Calu3 (cell line): ENCODE results near the gene CRACR2A. TPM values are rescaled to one million over a fixed set of nuclear protein-coding genes. Genes with fewer than 3 reads are reported as not detected.

ENCODE experiments used
- BruUV-seq: library from RNA; stranded (reverse); fragments of 400-500 nt; replicated peaks from 2 replicates; lab custom pipeline; 2021; lab: Mats Ljungman, UMichigan
- CTCF ChIA-PET: fragments of 300-600 bp; sonication (Branson Sonifier 250); formaldehyde crosslinking; loops from one replicate; lab custom pipeline; 2022; ENCODE audit warnings: antibody characterized with exemption; lab: Charles Lee
- DNase-seq: peaks from one replicate; pipeline ENCODE4 v3.0.0; 2022
- H3K27ac Mint-ChIP-seq: one replicate; pipeline ENCODE4 v1.8.0; 2022; ENCODE audit warnings: mixed read lengths; ENCODE audit not compliant: unreplicated experiment
- H3K27me3 Mint-ChIP-seq: one replicate; pipeline ENCODE4 v1.8.0; 2022; ENCODE audit warnings: mixed read lengths; ENCODE audit not compliant: unreplicated experiment
- H3K36me3 Mint-ChIP-seq: one replicate; pipeline ENCODE4 v1.8.0; 2022; ENCODE audit warnings: mild to moderate bottlenecking, moderate library complexity, mixed read lengths; ENCODE audit not compliant: insufficient read depth, unreplicated experiment
- H3K4me1 Mint-ChIP-seq: one replicate; pipeline ENCODE4 v1.8.0; 2022; ENCODE audit warnings: mild to moderate bottlenecking, low read depth, mixed read lengths; ENCODE audit not compliant: unreplicated experiment
- H3K4me3 Mint-ChIP-seq: one replicate; pipeline ENCODE4 v1.8.0; 2022; ENCODE audit warnings: mild to moderate bottlenecking, low read depth, moderate library complexity, mixed read lengths; ENCODE audit not compliant: unreplicated experiment
- H3K9me3 Mint-ChIP-seq: one replicate; pipeline ENCODE4 v1.8.0; 2022; ENCODE audit warnings: low read depth, mixed read lengths; ENCODE audit not compliant: unreplicated experiment
- CTCF ChIP-seq: fragments of 200-600 bp; IDR thresholded peaks from one replicate; pipeline ENCODE4 v1.8.0; 2022; ENCODE audit warnings: antibody characterized with exemption; ENCODE audit not compliant: unreplicated experiment
- intact Hi-C: fragments of 100-400 bp; cut with micrococcal nuclease; formaldehyde crosslinking; loops from one replicate; pipeline ENCODE4 v1.10.0; 2022; ENCODE audit not compliant: unreplicated experiment
- total RNA-seq: library from RNA; stranded (reverse); gene quantifications from 2 replicates; pipeline ENCODE4 v1.2.3, GENCODE V29; 2022

The CRACR2A gene
- total RNA-seq, 1 experiment from 2014 or later = 9.5 TPM

- TF ChIP-seq CTCF = no peak
- no peaks in the 10 kb centered on the region for H3K36me3 Mint-ChIP-seq
These were observed 152.0 kb downstream of the CRACR2A start for GRCh38 chr12:3600951-3601350.

GRCh38 chr12:3600039-3600720 is 152.7 kb downstream of the CRACR2A start:
- Mint-ChIP-seq H3K27ac (no peak overlapping the region), H3K27me3 (peaks cover 96% of the 10 kb centered on the region), H3K4me1 (no peaks in the 10 kb centered on the region), H3K36me3 (no peaks in the 10 kb centered on the region), H3K9me3 (no peaks in the 10 kb centered on the region), H3K4me3 (no peak overlapping the region)
- intact Hi-C loops = no loop called here
- CTCF ChIA-PET = no interaction called here
- BruUV-seq = no TSS peak
- no peak for DNase-seq
- TF ChIP-seq CTCF = no peak

More at GRCh38 chr12:3600951-3601350, 152.0 kb downstream of the CRACR2A start:
- H3K4me3 Mint-ChIP-seq = no peak overlapping the region
- no TSS peak for BruUV-seq
- intact Hi-C loops = no loop called here
- no peak for DNase-seq
- CTCF ChIA-PET = no interaction called here
- no peaks in the 10 kb centered on the region for H3K9me3 Mint-ChIP-seq
- H3K27me3 Mint-ChIP-seq = peaks cover 96% of the 10 kb centered on the region
- no peak overlapping the region for H3K27ac Mint-ChIP-seq
- no peaks in the 10 kb centered on the region for H3K4me1 Mint-ChIP-seq

GRCh38 chr12:3598896-3599860 is 153.7 kb downstream of the CRACR2A start:
- intact Hi-C loops = no loop called here
- H3K36me3 Mint-ChIP-seq = no peaks in the 10 kb centered on the region
- no peaks in the 10 kb centered on the region for H3K9me3 Mint-ChIP-seq
- no peak for DNase-seq
- H3K4me1 Mint-ChIP-seq = no peaks in the 10 kb centered on the region
- H3K27ac Mint-ChIP-seq = no peak overlapping the region
- no peak for TF ChIP-seq CTCF
- H3K27me3 Mint-ChIP-seq = peaks cover 96% of the 10 kb centered on the region
- H3K4me3 Mint-ChIP-seq = no peak overlapping the region
- CTCF ChIA-PET = no interaction called here
- no TSS peak for BruUV-seq

- no peak overlapping the region for H3K27ac Mint-ChIP-seq
- no peak overlapping the region for H3K4me3 Mint-ChIP-seq
- H3K4me1 Mint-ChIP-seq = no peaks in the 10 kb centered on the region
- no peaks in the 10 kb centered on the region for H3K36me3 Mint-ChIP-seq
- no peaks in the 10 kb centered on the region for H3K9me3 Mint-ChIP-seq
- no peak for TF ChIP-seq CTCF
- CTCF ChIA-PET = no interaction called here
- intact Hi-C loops = no loop called here
- DNase-seq = no peak
- H3K27me3 Mint-ChIP-seq = peaks cover 96% of the 10 kb centered on the region
- no TSS peak for BruUV-seq
These were observed 155.2 kb downstream of the CRACR2A start for GRCh38 chr12:3597526-3598210.
